ENCODE data around the gene CETN3. TPM values are rescaled to one million over a fixed set of nuclear protein-coding genes. Genes with fewer than 3 reads are reported as not detected.
A peak's percentile ranks its signal among the peaks of the same experiment; 100 is the strongest.

CETN3 gene
- total and polyA plus RNA-seq, 9 of the 15 experiments (the other 6 are each of a cell fraction or from before 2014, with no cell fraction given): 43.3 to 113 (median 82.4) TPM

DNA sequence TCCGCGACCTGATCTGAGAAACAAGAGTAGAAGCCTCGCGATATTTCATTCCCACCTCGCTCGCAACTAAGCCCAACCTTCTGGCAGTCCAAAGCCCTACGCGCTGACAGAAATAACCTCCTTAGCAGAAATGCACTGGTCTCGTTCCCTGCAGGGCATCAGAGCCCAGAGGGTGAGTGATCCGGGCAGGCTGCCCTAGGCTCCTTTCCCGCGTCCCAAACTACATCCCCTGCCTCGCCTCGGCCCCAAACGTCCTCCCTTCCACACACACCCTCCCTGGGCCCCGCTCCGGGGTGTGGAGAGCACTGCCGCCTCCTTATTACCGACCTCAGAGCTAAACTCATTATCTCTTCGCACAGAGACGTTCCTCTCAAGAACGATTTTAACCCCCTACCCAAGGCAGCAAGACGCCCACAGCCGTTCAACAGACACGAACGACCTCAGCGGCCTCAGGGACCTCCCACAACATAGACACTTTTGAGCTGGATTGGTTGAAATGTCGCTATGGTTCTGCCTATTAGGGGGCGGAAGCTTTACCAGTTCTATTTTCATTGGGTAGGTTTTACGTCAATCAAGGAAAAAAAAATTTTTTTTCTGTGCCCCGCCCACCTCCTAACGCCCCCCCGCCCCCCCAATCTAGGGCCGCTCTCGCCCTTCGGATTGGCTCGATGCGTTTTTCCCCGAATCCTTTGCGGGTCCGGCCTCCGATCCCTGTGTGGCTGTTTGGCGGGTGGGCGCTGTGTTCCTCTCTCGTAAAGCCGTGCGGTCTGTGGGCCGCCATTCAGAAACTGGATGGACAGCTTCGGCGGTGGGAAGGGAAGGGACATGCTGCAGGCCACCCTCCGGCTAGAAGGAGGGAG, at the start of gene CETN3 (continued):
- TF ChIP-seq, protein P1, sequence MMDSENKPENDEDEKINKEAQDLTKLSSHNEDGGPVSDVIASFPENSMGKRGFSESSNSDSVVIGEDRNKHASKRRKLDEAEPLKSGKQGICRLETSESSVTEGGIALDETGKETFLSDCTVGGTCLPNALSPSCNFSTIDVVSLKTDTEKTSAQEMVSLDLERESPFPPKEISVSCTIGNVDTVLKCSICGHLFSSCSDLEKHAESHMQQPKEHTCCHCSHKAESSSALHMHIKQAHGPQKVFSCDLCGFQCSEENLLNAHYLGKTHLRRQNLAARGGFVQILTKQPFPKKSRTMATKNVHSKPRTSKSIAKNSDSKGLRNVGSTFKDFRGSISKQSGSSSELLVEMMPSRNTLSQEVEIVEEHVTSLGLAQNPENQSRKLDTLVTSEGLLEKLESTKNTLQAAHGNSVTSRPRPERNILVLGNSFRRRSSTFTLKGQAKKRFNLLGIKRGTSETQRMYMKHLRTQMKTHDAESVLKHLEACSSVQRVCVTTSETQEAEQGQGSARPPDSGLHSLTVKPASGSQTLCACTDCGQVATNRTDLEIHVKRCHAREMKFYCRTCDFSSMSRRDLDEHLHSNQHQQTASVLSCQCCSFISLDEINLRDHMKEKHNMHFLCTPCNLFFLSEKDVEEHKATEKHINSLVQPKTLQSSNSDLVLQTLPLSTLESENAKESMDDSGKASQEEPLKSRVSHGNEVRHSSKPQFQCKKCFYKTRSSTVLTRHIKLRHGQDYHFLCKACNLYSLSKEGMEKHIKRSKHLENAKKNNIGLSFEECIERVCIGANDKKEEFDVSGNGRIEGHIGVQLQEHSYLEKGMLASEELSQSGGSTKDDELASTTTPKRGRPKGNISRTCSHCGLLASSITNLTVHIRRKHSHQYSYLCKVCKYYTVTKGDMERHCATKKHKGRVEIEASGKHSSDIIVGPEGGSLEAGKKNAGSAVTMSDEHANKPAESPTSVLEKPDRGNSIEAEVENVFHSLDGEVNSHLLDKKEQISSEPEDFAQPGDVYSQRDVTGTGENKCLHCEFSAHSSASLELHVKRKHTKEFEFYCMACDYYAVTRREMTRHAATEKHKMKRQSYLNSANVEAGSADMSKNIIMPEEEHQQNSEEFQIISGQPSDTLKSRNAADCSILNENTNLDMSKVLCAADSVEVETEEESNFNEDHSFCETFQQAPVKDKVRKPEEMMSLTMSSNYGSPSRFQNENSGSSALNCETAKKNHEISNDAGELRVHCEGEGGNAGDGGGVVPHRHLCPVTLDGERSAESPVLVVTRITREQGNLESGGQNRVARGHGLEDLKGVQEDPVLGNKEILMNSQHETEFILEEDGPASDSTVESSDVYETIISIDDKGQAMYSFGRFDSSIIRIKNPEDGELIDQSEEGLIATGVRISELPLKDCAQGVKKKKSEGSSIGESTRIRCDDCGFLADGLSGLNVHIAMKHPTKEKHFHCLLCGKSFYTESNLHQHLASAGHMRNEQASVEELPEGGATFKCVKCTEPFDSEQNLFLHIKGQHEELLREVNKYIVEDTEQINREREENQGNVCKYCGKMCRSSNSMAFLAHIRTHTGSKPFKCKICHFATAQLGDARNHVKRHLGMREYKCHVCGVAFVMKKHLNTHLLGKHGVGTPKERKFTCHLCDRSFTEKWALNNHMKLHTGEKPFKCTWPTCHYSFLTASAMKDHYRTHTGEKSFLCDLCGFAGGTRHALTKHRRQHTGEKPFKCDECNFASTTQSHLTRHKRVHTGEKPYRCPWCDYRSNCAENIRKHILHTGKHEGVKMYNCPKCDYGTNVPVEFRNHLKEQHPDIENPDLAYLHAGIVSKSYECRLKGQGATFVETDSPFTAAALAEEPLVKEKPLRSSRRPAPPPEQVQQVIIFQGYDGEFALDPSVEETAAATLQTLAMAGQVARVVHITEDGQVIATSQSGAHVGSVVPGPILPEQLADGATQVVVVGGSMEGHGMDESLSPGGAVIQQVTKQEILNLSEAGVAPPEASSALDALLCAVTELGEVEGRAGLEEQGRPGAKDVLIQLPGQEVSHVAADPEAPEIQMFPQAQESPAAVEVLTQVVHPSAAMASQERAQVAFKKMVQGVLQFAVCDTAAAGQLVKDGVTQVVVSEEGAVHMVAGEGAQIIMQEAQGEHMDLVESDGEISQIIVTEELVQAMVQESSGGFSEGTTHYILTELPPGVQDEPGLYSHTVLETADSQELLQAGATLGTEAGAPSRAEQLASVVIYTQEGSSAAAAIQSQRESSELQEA (IDR thresholded peaks at IDR 0.05; ENCODE audit: low read depth): no peak
- TF ChIP-seq HDGF (IDR thresholded peaks at IDR 0.05) (no peak), LEF1 (IDR thresholded peaks at IDR 0.05) (no peak), PHTF2 (CRISPR knock-in tag; IDR thresholded peaks at IDR 0.05) (no peak), EGR1 (conservative IDR thresholded peaks at IDR 0.05) (peak; percentile 68; the same call in 1 of the 2 replicates), ZZZ3 (IDR thresholded peaks at IDR 0.05) (0 out of 2 replicates have a peak, but pooled peaks have one; percentile 25), ZNF3 (CRISPR knock-in tag; IDR thresholded peaks at IDR 0.05) (no peak), GTF2E2 (tag; IDR thresholded peaks at IDR 0.05) (peak; percentile 97), ZFX (CRISPR knock-in tag; IDR thresholded peaks at IDR 0.05) (peak; percentile 85), XRCC3 (IDR thresholded peaks at IDR 0.05) (no peak), HNRNPUL1 (IDR thresholded peaks at IDR 0.05; ENCODE audit: low read length) (no peak), CHCHD3 (CRISPR knock-in tag; IDR thresholded peaks at IDR 0.05) (peak; percentile 41; the same call in 1 of the 2 replicates)
- TF ChIP-seq, protein P2, sequence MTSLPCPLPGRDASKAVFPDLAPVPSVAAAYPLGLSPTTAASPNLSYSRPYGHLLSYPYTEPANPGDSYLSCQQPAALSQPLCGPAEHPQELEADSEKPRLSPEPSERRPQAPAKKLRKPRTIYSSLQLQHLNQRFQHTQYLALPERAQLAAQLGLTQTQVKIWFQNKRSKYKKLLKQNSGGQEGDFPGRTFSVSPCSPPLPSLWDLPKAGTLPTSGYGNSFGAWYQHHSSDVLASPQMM (CRISPR knock-in tag; IDR thresholded peaks at IDR 0.05): no peak
- TF ChIP-seq, protein P3, sequence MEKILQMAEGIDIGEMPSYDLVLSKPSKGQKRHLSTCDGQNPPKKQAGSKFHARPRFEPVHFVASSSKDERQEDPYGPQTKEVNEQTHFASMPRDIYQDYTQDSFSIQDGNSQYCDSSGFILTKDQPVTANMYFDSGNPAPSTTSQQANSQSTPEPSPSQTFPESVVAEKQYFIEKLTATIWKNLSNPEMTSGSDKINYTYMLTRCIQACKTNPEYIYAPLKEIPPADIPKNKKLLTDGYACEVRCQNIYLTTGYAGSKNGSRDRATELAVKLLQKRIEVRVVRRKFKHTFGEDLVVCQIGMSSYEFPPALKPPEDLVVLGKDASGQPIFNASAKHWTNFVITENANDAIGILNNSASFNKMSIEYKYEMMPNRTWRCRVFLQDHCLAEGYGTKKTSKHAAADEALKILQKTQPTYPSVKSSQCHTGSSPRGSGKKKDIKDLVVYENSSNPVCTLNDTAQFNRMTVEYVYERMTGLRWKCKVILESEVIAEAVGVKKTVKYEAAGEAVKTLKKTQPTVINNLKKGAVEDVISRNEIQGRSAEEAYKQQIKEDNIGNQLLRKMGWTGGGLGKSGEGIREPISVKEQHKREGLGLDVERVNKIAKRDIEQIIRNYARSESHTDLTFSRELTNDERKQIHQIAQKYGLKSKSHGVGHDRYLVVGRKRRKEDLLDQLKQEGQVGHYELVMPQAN (IDR thresholded peaks at IDR 0.05; ENCODE audit: borderline replicate concordance): no peak; the same call in 1 of the 2 replicates
- TF ChIP-seq, protein P4, sequence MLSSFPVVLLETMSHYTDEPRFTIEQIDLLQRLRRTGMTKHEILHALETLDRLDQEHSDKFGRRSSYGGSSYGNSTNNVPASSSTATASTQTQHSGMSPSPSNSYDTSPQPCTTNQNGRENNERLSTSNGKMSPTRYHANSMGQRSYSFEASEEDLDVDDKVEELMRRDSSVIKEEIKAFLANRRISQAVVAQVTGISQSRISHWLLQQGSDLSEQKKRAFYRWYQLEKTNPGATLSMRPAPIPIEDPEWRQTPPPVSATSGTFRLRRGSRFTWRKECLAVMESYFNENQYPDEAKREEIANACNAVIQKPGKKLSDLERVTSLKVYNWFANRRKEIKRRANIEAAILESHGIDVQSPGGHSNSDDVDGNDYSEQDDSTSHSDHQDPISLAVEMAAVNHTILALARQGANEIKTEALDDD (IDR thresholded peaks at IDR 0.05): 0 out of 2 replicates have a peak, but pooled peaks have one; percentile 6

Measured in K562 (cell line).